ENCODE results near the gene UGT2B11.
"Not testable (repeated sequence)": the region's sequence is repeated elsewhere in the genome, so short reads cannot be mapped to it uniquely, and the experiment has no call there.

The UGT2B11 gene

DNA sequence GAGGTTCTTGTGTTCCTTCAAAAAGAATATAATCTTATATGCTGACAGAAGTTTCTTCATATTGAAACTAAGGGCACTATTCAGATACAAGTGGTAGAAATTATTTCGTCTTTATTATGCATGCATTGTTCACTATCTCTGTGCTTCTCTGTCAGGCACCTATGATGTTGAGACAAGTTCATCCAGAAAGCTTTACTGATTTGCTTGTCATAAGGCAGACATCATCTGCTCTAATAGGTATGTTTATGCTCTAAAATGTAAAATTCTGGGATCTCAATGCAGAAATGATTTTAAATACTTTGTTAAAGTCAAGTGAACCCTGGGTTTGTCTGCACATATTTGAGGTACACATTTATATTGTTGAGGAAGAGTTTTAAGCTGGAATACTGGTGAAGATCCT lies 3.6 kb downstream of the UGT2B11 start:
- DNase-seq (ENCODE audit: low spot score) = no peak
- in situ Hi-C loops (cut with MboI; ENCODE audit: low pct_unique_long_range_greater_than_20kb, low sequenced_read_pairs, unreplicated experiment) = no loop called here
- no peak for TF ChIP-seq CTCF (IDR thresholded peaks at IDR 0.05; ENCODE audit: extremely low read depth, insufficient read depth, missing control alignments)

DNA sequence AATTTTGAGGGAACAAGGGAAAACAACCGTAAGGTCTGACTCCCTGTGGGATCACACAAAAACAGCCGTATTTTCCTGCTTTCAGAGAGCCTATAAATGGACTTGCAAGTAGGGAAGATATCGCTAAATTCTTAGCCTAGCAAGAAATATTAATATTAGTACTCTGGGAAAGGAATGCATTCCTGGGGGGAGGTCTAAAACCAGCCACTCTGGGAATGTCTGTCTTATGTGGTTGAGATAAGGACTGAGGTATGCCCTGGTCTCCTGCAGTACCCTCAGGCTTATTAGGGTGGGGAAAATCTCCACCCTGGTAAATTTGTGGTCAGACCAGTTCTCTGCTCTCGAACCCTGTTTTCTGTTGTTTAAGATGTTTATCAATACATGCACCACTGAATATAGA lies 16.0 kb downstream of the UGT2B11 start:
- in situ Hi-C loops (cut with MboI; ENCODE audit: low pct_unique_long_range_greater_than_20kb, low sequenced_read_pairs, unreplicated experiment); DNase-seq (ENCODE audit: low spot score): not testable (repeated sequence)

GRCh38 chr4:69196209-69196965 lies 18.2 kb downstream of the UGT2B11 start:
- in situ Hi-C loops (cut with MboI; ENCODE audit: low pct_unique_long_range_greater_than_20kb, low sequenced_read_pairs, unreplicated experiment) = no loop called here
- TF ChIP-seq CTCF (IDR thresholded peaks at IDR 0.05; ENCODE audit: extremely low read depth, insufficient read depth, missing control alignments) = no peak
- no peak for DNase-seq (ENCODE audit: low spot score)

DNA sequence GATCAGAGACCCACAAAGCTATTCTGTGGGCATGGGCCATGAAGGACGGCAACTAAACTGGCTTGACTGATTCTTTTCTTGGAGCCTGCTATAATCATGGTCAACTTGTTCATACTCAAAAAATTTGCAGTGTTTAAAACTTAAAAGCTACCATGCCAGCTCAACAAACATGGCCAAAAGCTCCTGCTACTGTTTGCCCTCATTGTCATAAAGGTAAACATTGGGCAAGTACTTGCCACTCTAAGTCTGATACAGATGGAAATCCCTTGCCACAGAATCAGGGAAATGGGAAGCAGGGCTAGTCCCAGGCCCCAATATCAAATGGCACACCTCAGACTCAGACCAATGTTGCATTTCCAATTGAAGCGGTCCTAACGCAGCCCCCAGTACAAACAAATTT lies 20.4 kb downstream of the UGT2B11 start:
- no peak for TF ChIP-seq CTCF (IDR thresholded peaks at IDR 0.05; ENCODE audit: extremely low read depth, insufficient read depth, missing control alignments)
- no peak for DNase-seq (ENCODE audit: low spot score)
- in situ Hi-C loops (cut with MboI; ENCODE audit: low pct_unique_long_range_greater_than_20kb, low sequenced_read_pairs, unreplicated experiment) = no loop called here

- DNase-seq (ENCODE audit: low spot score); in situ Hi-C loops (cut with MboI; ENCODE audit: low pct_unique_long_range_greater_than_20kb, low sequenced_read_pairs, unreplicated experiment): not testable (repeated sequence)
Measured at GRCh38 chr4:69191905-69192304, 22.6 kb downstream of the UGT2B11 start.

DNA sequence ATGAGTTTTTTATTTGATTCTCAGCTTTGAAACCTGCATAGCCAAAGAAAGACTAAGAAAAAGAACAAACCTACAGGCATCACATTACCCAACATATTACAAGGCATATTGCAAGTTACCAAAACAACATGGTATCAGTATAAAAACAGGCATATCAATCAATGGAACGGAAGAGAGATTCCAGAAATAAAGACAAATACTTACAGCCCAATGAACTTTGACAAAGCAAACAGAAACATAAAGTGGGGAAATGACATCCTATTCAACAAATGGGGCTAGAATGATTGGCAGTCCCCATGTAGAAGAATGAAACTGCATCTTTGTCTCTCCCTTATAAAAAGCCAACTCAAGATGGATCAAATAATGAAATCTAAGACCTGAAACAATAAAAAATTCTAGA lies 23.9 kb downstream of the UGT2B11 start:
- DNase-seq (ENCODE audit: low spot score); in situ Hi-C loops (cut with MboI; ENCODE audit: low pct_unique_long_range_greater_than_20kb, low sequenced_read_pairs, unreplicated experiment): not testable (repeated sequence)

DNA sequence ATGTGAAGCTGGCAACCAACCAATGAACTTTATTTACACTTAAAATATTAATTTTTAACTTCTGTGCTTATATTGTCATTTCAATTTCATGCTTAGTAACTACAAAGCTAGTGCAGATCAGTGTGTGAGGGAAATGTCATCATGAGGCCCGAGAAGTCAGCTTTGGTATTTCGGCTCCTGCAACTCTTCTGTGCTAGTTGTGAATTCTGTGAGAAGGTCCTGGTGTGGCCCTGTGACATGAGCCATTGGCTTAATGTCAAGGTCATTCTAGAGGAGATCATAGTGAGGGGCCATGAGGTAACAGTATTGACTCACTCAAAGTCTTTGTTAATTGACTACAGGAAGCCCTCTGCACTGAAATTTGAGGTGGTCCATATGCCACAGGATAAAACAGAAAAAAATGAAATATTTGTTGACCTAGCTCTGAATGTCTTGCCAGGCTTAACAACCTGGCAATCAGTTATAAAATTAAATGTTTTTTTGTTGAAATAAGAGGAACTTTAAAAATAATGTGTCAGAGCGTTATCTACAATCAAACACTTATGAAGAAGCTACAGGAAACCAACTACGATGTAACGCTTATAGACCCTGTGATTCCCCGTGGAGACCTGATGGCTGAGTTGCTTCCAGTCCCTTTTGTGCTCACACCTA lies 32.9 kb downstream of the UGT2B11 start:
- in situ Hi-C loops (cut with MboI; ENCODE audit: low pct_unique_long_range_greater_than_20kb, low sequenced_read_pairs, unreplicated experiment); DNase-seq (ENCODE audit: low spot score): not testable (repeated sequence)

DNA sequence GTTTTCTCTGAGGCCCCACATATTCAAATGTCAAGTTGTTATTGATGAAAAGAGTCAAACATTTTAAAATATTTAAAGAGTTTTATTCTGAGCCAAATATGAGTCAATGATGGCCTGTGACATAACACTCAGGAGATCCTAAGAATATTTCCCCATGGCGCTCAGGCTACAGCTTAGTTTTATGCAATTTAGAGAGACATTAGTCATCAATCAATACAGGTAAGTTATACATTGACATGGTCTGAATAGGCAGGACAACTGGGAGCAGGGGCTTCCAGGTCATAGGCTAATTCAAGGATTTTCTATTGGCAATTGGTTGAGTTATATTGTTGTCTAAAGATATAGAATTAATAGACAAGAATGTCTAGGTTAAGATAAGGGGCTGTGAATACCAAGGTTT lies 34.7 kb downstream of the UGT2B11 start:
- in situ Hi-C loops (cut with MboI; ENCODE audit: low pct_unique_long_range_greater_than_20kb, low sequenced_read_pairs, unreplicated experiment); DNase-seq (ENCODE audit: low spot score): not testable (repeated sequence)

DNA sequence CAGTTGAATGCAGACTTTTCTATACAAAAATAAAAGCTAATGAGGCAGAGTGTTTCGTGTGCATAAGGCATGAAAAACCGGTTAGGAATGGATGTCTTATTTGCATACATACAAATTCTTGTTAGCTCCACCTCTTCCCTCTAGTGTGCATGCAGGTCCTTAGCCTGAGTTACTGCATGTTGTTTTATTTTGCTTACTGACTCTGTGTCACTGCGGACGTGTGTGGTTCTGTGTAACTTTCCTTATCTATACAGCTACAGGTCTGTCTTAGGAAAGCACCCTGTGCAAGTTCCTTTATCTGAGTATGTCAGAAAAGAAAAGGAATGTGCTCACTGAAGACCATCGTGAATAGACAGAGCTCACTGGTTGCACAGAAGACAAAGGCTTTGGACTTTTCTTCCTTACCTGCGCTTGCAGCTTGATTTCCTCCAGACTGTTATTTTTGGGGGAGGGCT lies 35.8 kb downstream of the UGT2B11 start:
- in situ Hi-C loops (cut with MboI; ENCODE audit: low pct_unique_long_range_greater_than_20kb, low sequenced_read_pairs, unreplicated experiment); DNase-seq (ENCODE audit: low spot score): not testable (repeated sequence)

Data from GM13977 (cell line).